Esophagus muscularis mucosa (tissue), 4 donors: ENCODE measurements around the gene JAK2. TPM values are rescaled to one million over a fixed set of nuclear protein-coding genes. Genes with fewer than 3 reads are reported as not detected.

Experiments
- DNase-seq: peaks from one replicate; pipeline ENCODE4 v3.0.0-alpha.2; 2017; ENCODE audit errors: extremely low spot score
- H3K27ac ChIP-seq, 4 donors: fragments of 200-600 bp; sonication (generic); replicated peaks in 1 of 4; 1 replicate in 3 of 4; 2 replicates in 1 of 4; pipeline ENCODE4 v1.5.1; 2016 to 2019; ENCODE audit warnings: mild to moderate bottlenecking in 1 of 4
- H3K27me3 ChIP-seq, 4 donors: fragments of 200-600 bp; sonication (generic); one replicate each; pipeline versions ENCODE4 v1.5.1 to v1.6.0; 2016 to 2019
- H3K36me3 ChIP-seq, 4 donors: fragments of 200-600 bp; sonication (generic); one replicate each; pipeline ENCODE4 v1.5.1; 2016 to 2019
- H3K4me1 ChIP-seq, 4 donors: fragments of 200-600 bp; sonication (generic); one replicate each; pipeline ENCODE4 v1.5.1; 2016 to 2019
- H3K4me3 ChIP-seq, 4 donors: fragments of 200-600 bp; sonication (generic); 1 replicate in 2 of 4; 2 replicates in 2 of 4; pipeline ENCODE4 v1.5.1; 2016 to 2019; ENCODE audit warnings: mild to moderate bottlenecking in 4 of 4, moderate library complexity in 1 of 4
- H3K9me3 ChIP-seq, 4 donors: fragments of 200-600 bp; sonication (generic); 1 replicate in 3 of 4; 2 replicates in 1 of 4; pipeline ENCODE4 v1.5.1; 2016 to 2019
- EP300 ChIP-seq: sonication (generic); formaldehyde crosslinking; IDR thresholded peaks from one replicate; pipeline ENCODE4 v1.6.1; 2017; ENCODE audit warnings: antibody characterized with exemption
- POLR2A ChIP-seq: fragments of 450-650 bp; IDR thresholded peaks from one replicate; pipeline ENCODE4 v1.6.1; 2017; ENCODE audit warnings: antibody characterized with exemption, moderate library complexity, mild to moderate bottlenecking, low read depth
- POLR2AphosphoS5 ChIP-seq, 2 donors: sonication (generic); formaldehyde crosslinking; IDR thresholded peaks; one replicate each; pipeline ENCODE4 v1.6.1; 2017; ENCODE audit warnings: antibody characterized with exemption in 2 of 2
- WGBS: methylation state at CpG from one replicate; pipeline ENCODE4 v1.1.5; 2018; 5-methylcytosine and 5-hydroxymethylcytosine counted together
- intact Hi-C: fragments of 100-400 bp; cut with DNase I; formaldehyde crosslinking; loops from one replicate; pipeline ENCODE4 v1.15.1; 2023
- total RNA-seq, 4 donors: library from RNA; depleted of rRNA; stranded (reverse); fragments of >200 nt; gene quantifications; one replicate each; pipeline versions ENCODE4 v1.1.0 to v1.2.1, GENCODE V29; 2016
- TF ChIP-seq, protein P1 (sequence below), 3 experiments: fragments of 200-600 bp in 2 of 3; fragments of 450-650 bp in 1 of 3; sonication (generic) in 2 of 3; IDR thresholded peaks; one replicate each; pipeline ENCODE4 v1.5.1; 2017 to 2019; ENCODE audit warnings: antibody characterized with exemption in 3 of 3, mild to moderate bottlenecking in 2 of 3, moderate library complexity in 1 of 3

The JAK2 gene
- total RNA-seq, 4 donors from 2014 or later = 27.0 to 47.8 (median 35.1) TPM

DNA sequence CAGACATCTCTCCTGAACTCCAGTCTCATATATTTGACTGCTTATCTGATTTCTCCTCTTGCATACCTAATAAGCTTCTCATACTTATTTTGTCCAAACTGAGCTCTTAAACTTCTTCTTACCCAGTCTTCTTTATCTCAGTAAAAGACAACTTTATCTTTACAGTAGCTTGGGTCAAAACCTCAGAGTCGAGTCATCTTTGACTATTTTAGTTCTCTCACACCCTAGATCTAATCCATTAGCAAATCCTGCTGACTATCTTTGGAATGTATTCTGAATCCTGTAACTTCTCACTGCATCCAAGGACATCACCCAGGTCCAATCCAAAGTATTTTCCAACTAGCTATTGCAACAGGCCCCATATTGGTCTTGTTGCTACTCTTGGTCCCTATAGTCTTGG, 11.8 kb upstream of the JAK2 start:
- Histone ChIP-seq H3K27ac (no peak overlapping the region), H3K36me3 (no peaks in the 10 kb centered on the region), H3K4me3 (no peak overlapping the region), H3K4me1 (no peaks in the 10 kb centered on the region), H3K9me3 (no peaks in the 10 kb centered on the region), H3K27me3 (no peaks in the 10 kb centered on the region)
- WGBS = 74% methylated on average over 1 of the region's 1 CpG
- DNase-seq = no peak
- intact Hi-C loops = no loop called here
- TF ChIP-seq EP300 = no peak
- TF ChIP-seq, protein P1, sequence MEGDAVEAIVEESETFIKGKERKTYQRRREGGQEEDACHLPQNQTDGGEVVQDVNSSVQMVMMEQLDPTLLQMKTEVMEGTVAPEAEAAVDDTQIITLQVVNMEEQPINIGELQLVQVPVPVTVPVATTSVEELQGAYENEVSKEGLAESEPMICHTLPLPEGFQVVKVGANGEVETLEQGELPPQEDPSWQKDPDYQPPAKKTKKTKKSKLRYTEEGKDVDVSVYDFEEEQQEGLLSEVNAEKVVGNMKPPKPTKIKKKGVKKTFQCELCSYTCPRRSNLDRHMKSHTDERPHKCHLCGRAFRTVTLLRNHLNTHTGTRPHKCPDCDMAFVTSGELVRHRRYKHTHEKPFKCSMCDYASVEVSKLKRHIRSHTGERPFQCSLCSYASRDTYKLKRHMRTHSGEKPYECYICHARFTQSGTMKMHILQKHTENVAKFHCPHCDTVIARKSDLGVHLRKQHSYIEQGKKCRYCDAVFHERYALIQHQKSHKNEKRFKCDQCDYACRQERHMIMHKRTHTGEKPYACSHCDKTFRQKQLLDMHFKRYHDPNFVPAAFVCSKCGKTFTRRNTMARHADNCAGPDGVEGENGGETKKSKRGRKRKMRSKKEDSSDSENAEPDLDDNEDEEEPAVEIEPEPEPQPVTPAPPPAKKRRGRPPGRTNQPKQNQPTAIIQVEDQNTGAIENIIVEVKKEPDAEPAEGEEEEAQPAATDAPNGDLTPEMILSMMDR (IDR thresholded peaks at IDR 0.05) = no peak
- TF ChIP-seq POLR2AphosphoS5 (IDR thresholded peaks at IDR 0.05) = no peak
- TF ChIP-seq POLR2A = no peak

GRCh38 chr9:4973902-4974301, 11.2 kb upstream of the JAK2 start:
- Histone ChIP-seq H3K36me3 (no peaks in the 10 kb centered on the region), H3K4me1 (no peaks in the 10 kb centered on the region), H3K27ac (no peak overlapping the region), H3K4me3 (no peak overlapping the region), H3K27me3 (no peaks in the 10 kb centered on the region), H3K9me3 (no peaks in the 10 kb centered on the region)
- TF ChIP-seq, protein P1 (IDR thresholded peaks at IDR 0.05) = no peak
- no peak for TF ChIP-seq EP300
- TF ChIP-seq POLR2AphosphoS5 (IDR thresholded peaks at IDR 0.05) = no peak
- no peak for TF ChIP-seq POLR2A
- intact Hi-C loops = no loop called here
- WGBS = 57% methylated on average over 1 of the region's 1 CpG
- no peak for DNase-seq

- DNase-seq = no peak
- Histone ChIP-seq H3K4me3 (no peak overlapping the region), H3K9me3 (no peaks in the 10 kb centered on the region), H3K36me3 (no peaks in the 10 kb centered on the region), H3K4me1 (peaks cover 8 to 12% (median 10%) of the 10 kb centered on the region in 4 donors), H3K27me3 (no peaks in the 10 kb centered on the region), H3K27ac (no peak overlapping the region)
- intact Hi-C loops = no loop called here
- 64% methylated on average over 2 of the region's 2 CpGs for WGBS
- no peak for TF ChIP-seq POLR2A
- no peak for TF ChIP-seq POLR2AphosphoS5 (IDR thresholded peaks at IDR 0.05)
Observed at GRCh38 chr9:4979239-4979638, 5.8 kb upstream of the JAK2 start.

GRCh38 chr9:4980086-4980727, 4.9 kb upstream of the JAK2 start:
- no peaks in the 10 kb centered on the region for H3K36me3 ChIP-seq
- no peaks in the 10 kb centered on the region for H3K9me3 ChIP-seq
- H3K27ac ChIP-seq = no peak overlapping the region
- TF ChIP-seq EP300 = no peak
- no peak for TF ChIP-seq POLR2A
- no peak for TF ChIP-seq POLR2AphosphoS5 (IDR thresholded peaks at IDR 0.05)
- TF ChIP-seq, protein P1 (IDR thresholded peaks at IDR 0.05) = no peak
- intact Hi-C loops = loop anchor here (10.0 kb wide), 3 partner anchors 95 to 315 kb away; partner anchors contain the start of genes PLPP6, RCL1 and SPATA6L
- peaks cover 8 to 14% (median 11%) of the 10 kb centered on the region in 4 donors for H3K4me1 ChIP-seq
- no peak overlapping the region for H3K4me3 ChIP-seq
- WGBS = 76% methylated on average over 4 of the region's 4 CpGs
- H3K27me3 ChIP-seq = no peaks in the 10 kb centered on the region
- no peak for DNase-seq

- Histone ChIP-seq H3K9me3 (no peaks in the 10 kb centered on the region), H3K27me3 (no peaks in the 10 kb centered on the region), H3K36me3 (no peaks in the 10 kb centered on the region), H3K4me3 (no peak overlapping the region), H3K27ac (peak overlapping the region in 3 of 4 donors; percentile 15 to 98 (median 97)), H3K4me1 (peaks cover 14 to 29% (median 29%) of the 10 kb centered on the region in 4 donors)
- DNase-seq = no peak
- TF ChIP-seq POLR2AphosphoS5 (IDR thresholded peaks at IDR 0.05) = no peak
- TF ChIP-seq, protein P1 (IDR thresholded peaks at IDR 0.05) = no peak
- no peak for TF ChIP-seq EP300
- TF ChIP-seq POLR2A = no peak
- 97% methylated on average over 2 of the region's 2 CpGs for WGBS
- intact Hi-C loops = loop anchor here (10.0 kb wide), 3 partner anchors 92 to 318 kb away; partner anchors contain the start of genes PLPP6, RCL1 and SPATA6L
Observed at GRCh38 chr9:4982721-4983482, 2.2 kb upstream of the JAK2 start.
